Fibroblast of gingiva (primary cell): ENCODE measurements around the gene EPB41.
"Not testable (repeated sequence)": the region's sequence is repeated elsewhere in the genome, so short reads cannot be mapped to it uniquely, and the experiment has no call there.

ENCODE experiments used
- DNase-seq: peaks from one replicate; pipeline ENCODE4 v3.0.0-alpha.2; 2011; ENCODE audit warnings: low read depth

EPB41 gene

DNA sequence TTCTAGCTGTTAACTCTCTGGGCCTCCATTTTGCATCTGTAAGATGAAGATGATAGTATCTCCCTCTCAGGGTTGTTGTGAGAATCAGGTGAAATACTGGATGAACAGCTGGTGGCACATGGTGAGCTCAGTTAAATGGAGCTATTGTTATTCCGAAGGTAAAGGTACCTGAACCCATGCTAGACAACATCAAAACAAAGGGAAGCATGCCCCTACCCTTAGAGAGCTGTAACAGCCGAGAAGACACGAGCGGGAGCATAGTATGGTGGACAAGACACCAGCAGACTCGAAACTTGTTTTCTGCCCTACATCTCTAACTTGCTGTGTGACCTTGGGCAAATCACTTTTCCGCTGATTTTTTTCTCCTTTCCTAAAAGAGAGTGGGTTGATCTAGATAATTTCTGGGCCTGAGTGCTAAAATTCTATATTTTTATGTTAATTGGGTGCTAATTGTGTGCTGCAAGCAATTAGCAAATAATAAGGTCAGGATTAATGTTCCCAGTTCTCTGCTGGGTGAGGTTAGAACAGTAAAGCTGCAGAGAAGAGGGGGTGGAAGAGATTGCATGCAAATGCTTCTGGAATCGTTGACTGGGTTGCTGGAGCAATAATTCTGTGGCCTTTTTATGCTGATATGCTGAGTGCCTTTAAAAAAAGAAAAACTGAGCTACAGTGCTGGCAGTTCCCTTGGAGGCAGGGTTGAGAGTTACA is 198.5 kb downstream of the EPB41 start:
- no peak for DNase-seq

DNA sequence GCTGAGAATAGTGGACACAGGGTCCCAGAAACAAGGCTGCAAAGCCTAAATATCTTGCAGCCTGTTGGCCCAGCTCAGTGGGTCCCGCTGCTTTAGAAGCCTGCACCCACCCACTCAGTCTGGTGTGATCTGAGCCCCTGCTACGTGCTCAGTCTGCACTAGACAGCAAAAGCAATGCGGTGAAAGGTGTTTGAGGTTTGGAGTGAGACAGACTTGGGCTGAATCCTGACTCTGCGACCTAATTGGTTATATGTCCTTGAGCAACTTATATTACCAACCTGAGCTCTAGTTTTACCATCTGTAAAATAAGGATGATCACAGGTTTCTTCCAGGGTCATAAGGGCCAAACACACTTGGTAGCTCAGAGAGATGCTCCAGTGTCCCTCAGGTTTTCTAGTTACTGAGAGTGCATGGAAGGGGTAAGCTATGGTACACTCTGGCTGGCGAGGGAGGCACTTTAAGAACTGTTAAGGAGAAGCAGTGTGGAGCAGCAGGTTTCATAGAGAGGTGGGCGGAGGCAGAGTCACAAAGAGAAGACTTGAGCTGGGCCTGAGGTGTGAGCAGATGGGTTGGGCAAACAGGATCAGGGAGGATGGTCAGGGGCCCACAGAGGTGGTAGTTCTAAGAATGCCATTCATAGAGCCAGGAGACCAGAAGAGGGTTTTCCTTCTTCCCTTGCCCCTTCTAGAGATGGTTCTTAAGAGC is 199.2 kb downstream of the EPB41 start:
- DNase-seq: no peak

DNA sequence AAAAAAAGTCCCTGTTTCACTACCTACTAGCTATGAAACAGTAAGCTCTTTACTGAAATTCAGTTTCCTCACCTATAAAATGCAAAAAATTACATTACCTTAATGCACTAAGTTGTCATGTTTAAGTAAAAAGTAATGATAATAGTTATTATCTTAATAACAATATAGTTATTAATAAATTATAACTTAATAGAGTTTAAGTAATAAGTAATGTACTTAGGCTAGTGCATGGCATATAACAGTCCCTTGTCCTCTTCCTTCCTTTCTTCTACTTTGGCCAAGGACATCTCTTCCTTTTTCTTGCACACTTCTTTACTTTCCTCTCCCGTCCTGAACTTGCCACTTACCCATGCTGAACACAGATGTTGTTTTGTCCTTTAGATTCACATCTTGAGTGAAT is 200.3 kb downstream of the EPB41 start:
- DNase-seq: no peak

DNA sequence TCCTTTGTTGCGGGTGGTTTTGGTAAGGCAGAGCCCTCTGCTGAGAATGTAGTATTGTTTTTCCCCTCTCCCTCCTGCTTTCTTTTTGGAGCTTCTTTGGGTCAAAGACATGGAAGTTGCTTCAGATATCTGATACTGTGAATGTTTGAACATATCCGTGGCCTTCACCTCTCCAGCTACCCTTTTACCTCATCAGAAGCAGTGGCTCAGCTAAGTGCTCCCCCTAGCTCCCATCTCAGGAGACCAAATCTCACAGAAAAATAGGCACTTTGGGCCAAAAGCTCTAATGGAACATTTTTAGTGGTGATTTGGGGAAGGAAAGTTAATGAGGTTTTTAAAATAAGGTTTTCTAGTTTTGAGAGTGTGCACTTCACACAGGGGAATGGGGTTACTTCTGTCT is 203.0 kb downstream of the EPB41 start:
- DNase-seq: no peak

DNA sequence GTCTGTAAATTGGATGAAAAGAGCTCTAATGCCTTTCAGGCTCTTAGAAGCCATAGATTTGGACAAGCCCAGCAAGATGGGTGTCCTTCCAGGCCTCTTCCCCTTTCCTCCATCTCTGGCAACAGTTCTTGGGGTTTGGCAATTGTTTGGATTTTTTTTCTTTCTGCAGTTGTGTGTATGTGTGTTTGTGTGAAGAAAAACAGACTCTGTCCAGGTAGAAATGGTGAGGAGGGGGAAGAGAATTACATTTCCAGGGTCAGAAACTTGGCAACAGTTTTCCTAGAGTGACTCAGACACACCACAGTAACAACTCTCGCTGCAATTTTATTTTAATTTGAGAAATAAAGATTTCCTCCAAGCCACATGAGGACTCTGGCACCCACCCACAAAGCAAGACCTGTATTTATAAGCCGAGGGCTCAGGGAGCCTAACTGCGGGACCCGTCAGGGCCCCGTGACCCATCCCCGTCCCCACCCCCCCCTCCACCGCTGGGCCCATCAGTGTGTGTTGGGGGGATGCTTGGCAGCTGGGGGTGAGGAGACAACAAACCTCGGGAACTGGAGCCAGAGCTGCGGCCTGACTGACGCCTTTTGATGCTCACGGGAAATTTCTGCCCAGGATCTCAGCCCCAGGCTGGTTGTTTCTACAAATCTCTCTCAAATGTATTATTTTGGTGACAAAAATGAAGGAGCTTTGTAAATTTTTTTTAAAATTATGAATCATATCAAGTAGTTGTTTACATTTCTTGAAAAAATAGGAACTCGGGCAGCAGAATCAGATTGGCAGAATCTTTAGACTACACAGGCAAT is 205.0 kb downstream of the EPB41 start:
- no peak for DNase-seq

DNA sequence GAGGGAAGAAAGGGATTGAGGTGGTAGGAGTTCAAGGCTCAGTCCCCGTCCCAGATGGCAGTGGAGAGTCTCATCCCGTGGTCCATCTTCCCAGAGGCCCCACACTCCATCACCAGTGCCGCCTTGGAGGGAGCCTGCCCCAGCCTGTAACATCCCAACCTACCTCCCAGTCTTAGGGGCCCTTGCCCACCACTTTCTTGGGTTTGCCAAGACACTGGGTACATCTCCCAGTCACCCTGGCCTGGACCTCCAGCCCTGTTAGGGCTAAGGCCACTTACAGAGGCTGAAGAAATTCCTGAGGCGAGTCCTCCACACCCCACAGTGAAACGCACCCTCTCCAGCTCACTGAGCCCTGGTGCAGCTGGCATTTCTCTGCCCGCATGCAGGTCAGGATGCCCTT is 206.0 kb downstream of the EPB41 start:
- DNase-seq: no peak

DNA sequence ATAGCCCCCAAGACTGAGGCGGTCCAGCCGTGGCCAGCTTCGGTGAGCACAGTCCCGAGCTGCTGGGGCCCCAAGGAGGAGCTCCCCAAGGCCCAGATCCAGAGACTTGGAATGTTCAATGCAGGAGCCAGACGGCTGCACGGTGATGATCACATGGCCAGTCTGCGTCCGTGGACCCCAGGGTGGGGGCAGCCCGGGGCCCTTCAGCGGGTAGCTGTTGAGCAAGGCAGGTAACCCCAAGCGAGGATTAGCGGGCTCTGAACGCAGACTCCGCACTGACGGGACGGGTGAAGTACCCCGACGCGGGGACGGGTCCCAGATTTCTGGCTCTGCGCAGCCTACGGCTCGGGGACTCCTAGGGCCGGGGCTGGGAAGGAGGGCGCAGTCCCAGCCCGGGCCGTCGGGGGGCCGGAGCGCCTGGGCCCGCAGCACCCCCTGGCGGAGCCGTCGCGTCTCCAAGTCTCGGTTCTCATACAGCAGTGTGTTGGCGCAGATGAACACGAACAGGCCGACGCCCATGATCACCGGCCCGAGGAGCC is 206.6 kb downstream of the EPB41 start:
- DNase-seq: peak; percentile 43

DNA sequence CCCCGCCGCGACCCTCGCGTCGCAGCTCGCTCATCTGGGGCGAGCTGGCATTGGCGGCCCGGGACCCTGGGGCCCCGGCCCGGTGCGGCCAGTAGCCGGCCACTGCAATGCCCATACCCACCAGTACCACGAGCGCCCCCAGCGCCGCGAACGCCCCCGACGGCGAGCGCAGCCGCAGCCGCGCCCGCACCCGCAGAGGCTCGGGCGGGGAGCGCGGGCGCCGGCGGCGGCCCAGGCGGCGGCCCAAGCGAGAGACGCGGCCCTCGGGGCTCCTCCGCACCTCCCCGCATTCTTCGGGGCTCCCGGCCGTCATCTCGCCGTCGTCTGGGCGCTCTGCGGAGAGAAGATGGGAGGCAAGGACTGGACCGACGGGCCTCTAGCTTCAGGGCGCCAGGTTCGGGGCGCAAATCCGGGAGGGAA is 207.2 kb downstream of the EPB41 start:
- DNase-seq: no peak

DNA sequence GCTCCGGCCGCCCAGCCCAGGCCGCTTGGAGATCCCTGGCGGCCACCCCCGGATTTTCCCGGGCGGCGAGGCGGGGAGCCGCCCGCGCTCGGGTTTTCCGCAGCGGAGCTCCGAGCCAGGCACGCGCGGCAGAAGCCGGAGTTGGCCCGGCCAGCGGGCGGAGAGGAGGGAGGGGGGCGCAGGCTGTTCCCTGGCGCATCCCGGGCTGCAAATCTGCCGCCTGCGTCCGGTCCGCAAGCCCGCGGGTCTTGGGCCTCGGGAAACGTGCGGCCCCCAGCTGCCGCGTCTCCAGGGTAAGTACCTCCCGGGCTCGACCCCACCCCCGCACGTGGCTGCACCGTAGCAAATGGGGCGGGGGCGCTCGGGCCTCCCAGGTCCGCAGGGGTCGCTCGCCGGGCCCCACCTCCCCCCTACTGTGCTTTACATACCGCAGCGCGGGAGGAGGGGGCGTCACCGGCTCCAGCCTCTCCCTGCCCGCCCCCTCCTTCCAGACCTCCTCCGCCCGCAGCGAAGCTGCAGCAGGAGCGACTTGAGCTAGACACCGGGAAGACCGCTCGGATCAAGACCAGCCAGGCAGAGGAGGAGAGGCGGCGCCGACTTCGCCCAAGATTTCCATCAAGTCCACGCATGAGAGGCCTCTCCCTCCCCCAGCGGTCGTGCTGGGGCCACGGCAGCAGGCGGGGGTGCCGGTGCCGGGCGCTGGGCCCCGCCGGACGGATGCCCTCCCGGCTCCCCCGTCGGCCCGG is 207.7 kb downstream of the EPB41 start:
- peak; percentile 32 for DNase-seq

DNA sequence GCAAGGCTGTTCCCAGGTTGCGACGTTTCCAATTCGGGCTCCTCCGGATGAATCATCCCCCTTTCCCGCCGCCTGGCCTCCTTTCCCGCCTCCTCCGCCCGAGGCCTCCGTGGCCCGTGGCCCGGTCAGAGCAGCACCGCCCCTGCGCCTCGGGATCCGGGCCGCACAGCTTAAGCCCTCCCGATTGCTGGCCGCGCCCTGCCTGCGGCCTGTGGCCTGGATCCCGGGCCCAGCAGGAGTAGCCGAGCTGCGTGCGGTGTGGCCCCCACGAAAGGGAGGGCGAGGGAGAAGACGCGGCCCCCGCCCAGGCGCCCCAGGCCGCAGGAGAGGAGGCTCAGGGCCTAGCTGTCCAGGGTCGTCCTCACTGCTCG is 208.3 kb downstream of the EPB41 start:
- DNase-seq: peak; percentile 90

DNA sequence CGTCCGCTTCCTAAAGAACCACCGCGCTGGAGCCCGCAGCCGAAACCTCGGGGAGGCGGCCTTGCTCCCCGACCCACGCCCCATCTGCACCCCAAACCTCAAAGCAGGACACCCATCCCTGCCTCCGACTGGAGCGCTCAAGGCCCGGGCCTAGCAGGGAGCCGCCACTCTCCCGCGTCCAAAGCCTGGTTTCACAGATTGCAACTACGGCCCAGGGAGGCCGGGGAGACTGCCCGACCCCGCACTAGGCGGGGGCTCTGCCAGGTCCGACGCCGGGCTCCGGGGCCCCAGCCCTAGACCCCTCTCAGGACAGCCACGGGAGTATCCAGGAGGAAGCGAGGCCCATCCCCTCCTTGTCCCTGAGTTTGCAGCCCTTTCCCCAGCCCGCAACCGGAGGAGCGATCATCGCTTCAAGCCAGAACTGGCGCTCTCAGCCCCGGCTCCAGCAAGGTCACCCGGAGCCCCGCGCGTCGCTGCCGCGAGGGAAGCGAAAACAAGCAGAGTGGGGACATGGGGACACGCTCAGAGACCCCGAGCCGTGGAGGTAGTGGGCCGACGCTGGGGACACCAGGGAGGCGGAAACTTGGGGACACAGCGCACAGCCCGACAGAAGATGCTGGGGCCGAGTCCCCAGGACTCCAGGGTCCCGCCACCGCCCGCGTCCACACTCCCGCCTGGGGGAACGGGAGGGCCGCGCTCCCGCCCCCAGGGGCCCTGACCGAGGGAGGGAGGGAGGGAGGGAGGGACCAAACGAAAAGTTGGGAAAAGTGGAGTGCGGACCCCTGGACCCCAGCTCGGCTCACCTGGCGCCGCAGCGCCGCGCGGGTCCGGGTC is 208.9 kb downstream of the EPB41 start:
- DNase-seq: no peak

DNA sequence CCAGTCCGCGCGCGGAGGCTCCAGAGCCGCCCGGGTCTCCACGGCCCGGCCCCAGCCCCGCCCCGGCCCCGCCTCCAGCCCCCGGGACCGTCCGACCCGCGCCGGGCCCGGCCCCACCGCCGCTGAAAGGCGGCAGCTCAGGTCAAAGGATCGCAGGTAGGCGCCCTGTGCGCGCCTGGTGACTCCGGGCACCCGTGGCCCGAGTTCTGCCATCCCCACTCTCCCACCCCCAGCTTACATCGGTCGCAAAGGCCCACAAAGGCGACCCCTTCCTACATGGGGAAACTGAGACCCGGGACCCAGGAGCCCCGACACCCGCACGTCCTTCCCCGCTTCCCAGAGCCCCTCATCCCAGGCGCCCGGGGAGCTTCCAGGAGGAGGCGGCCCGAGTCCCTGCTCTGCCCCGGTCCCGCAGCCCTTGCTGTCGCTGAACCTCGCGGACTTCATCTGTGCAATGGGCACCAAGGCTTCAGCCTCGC is 209.6 kb downstream of the EPB41 start, which contains the start of gene TMEM200B:
Gene TMEM200B (minus strand): TSS at position 17 of the 479 bp plus-strand sequence. CDS start 2,075 bp downstream, outside the sequence.
- DNase-seq: no peak

DNA sequence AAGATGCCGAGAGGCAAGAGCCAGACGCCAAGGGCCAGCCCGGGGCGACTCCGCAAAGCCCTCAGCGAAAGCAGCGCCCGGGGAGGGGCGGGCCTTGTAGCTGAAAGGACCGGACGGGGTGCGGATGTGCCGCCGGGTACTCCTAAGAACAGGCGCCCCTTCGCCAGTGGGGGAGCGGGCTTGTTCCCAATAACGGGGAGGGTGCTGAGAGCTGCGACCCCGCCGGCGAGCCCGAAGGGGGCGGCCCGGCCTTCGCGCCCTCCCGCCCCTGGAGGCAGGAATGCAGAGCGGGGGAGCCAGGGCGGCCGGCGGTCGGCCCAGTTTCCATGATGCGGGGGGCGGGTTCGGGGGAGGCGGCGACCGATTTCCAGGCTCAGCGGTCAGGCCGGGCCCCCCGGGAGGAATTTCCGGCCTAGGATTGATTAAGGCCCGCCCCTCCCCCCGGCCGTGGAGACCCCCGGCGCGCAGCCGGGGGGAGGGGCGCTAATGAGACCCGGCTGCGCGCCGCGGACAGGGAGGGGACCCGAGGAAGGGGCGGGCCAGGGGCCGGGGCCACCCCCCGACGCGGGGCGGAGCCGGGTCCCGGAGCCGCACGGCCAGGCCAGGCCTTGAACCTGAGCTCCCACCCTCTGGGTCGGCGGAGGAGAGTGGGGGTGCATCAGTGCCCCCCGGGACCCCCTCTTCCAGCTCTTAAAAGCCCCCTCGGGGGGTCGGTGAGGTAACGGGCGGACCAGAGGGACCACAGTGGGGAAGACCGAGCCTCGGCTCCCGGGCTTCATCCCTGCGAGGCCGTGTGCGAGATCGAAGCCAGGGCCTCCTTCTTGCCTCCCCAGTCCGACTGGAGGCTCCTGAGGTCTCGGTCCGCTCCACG is 210.2 kb downstream of the EPB41 start:
- peak; percentile 92 for DNase-seq

DNA sequence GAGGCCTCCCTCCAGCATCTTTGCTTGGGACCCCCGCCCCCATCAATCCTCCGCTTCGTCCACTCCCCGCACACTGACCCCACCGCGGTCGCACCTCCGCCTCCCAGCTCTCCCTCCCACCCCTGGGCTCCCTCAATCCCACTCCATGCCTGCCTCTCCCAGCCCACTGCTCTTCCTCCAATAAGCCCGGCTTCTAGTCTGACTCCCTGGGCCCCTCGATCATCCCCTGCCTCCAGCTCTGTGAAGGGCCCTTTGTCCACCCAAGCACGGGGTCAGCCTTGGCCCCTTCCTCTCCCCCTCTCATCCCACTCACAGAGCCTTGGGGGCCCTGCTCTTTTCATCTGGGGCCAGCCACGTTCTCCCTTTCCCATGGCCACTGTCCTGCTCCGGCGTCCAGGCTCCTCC is 210.9 kb downstream of the EPB41 start:
- no peak for DNase-seq

DNA sequence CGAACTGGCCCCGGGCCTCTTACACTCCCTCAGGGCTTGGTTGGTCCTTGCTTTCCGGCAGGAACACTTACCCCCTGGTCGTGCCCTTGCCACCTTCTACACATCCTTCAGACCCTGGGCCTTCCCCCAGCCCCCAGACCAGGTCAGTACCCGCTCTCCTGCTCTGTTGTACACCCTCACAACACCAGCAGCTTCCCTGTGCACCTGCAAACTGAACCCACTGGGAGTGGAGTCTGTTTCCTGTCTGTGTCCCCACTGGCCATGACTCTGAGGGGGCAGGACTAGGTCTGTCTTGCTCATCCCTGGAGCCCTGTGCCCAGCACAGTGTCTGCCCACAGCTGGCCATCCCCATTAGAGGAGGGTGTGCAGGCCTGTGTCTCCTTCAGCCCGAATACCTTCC is 211.4 kb downstream of the EPB41 start:
- DNase-seq: no peak

DNA sequence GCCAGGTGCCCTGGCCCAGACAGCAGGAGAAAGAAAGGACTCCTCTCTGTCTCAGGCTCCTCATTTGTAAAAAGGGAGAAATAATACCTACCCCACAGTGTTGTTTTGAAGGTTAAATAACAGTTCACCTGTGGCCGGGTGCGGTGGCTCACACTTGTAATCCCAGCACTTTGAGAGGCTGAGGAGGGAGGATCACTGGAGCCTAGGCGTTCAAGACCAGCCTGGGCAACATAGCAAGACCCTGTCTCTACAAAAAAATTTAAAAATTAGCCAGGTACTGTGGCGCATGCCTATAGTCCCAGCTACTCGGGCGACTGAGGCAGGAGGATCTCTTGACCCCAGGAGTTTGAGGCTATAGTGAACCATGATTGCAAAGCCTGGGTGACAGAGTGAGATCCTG is 211.8 kb downstream of the EPB41 start:
- DNase-seq: no peak

DNA sequence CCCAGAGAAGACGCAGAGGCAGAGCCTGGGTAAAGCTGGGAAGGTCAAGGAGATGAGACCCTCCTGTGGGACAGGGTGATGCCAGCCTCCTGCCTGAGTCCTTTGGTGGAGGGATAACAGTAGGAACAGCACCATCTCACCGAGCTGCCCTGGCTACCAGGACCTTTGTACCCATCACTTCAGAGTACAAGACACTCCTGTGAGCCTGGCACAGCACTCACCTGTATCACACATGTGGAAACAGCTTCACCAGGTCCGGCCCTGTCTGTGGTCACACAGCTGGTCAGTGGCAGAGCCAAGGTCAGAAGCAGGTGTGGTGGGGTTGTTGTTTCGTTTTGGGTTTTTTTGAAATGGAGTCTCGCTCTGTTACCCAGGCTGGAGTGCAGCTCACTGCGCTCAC is 214.4 kb downstream of the EPB41 start:
- no peak for DNase-seq

DNA sequence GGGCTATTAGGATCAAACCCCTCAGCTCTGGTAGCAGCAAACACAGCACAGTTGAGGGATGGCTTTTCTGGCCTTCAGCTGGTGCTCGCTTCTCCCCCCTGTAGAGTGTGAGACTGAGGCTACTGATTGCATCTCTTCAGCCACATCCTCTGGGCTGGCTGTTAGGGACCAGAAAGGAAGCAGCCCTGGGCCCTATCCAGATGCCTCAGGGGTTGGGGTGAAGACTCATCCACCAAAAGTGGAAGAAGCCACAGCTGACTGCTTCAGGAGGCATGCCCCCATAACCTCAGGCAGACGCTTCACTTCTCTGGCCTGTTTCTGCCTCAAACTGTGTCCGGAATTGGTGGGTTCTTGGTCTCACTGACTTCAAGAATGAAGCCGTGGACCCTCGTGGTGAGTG is 215.5 kb downstream of the EPB41 start:
- DNase-seq: no peak

DNA sequence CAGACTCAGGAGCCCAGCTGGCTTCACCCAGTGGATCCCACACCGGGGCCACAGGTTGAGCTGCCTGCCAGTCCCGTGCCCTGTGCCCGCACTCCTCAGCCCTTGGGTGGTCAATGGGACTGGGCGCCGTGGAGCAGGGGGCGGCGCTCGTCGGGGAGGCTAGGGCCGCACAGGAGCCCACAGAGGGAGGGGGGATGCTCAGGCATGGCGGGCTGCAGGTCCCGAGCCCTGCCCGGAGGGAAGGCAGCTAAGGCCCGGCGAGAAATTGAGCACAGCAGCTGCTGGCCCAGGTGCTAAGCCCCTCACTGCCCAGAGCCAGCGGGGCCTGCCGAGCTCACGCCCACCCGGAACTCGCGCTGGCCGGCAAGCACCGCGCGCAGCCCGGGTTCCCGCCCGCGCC is 216.7 kb downstream of the EPB41 start:
- DNase-seq: not testable (repeated sequence)
